ENCODE data around the gene SLC4A8. TPM values are rescaled to one million over a fixed set of nuclear protein-coding genes. Genes with fewer than 3 reads are reported as not detected.

SLC4A8 gene
- total RNA-seq, 1 donor from 2014 or later: 0.74 TPM

- no peaks in the 10 kb centered on the region for H3K36me3 ChIP-seq
- intact Hi-C loops (cut with DNase I): no loop called here
- H3K27ac ChIP-seq: no peak overlapping the region
- no peaks in the 10 kb centered on the region for H3K4me1 ChIP-seq
- H3K27me3 ChIP-seq: no peaks in the 10 kb centered on the region
- TF ChIP-seq POLR2AphosphoS5 (IDR thresholded peaks at IDR 0.05; ENCODE audit: insufficient read depth in 1 of 2, low read depth in 1 of 2) (no peak), POLR2A (IDR thresholded peaks at IDR 0.05) (no peak)
- TF ChIP-seq, protein P1, sequence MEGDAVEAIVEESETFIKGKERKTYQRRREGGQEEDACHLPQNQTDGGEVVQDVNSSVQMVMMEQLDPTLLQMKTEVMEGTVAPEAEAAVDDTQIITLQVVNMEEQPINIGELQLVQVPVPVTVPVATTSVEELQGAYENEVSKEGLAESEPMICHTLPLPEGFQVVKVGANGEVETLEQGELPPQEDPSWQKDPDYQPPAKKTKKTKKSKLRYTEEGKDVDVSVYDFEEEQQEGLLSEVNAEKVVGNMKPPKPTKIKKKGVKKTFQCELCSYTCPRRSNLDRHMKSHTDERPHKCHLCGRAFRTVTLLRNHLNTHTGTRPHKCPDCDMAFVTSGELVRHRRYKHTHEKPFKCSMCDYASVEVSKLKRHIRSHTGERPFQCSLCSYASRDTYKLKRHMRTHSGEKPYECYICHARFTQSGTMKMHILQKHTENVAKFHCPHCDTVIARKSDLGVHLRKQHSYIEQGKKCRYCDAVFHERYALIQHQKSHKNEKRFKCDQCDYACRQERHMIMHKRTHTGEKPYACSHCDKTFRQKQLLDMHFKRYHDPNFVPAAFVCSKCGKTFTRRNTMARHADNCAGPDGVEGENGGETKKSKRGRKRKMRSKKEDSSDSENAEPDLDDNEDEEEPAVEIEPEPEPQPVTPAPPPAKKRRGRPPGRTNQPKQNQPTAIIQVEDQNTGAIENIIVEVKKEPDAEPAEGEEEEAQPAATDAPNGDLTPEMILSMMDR (IDR thresholded peaks at IDR 0.05): no peak
- no peaks in the 10 kb centered on the region for H3K9me3 ChIP-seq
- DNase-seq (ENCODE audit: extremely low spot score in 2 of 2): no peak
- no peak overlapping the region for H3K4me3 ChIP-seq
Observed at GRCh38 chr12:51460519-51460918, 35.9 kb downstream of the SLC4A8 start.

GRCh38 chr12:51465491-51465890, 40.9 kb downstream of the SLC4A8 start:
- DNase-seq (ENCODE audit: extremely low spot score in 2 of 2): no peak
- TF ChIP-seq POLR2AphosphoS5 (IDR thresholded peaks at IDR 0.05; ENCODE audit: insufficient read depth in 1 of 2, low read depth in 1 of 2) (no peak), POLR2A (IDR thresholded peaks at IDR 0.05) (no peak)
- TF ChIP-seq, protein P1 (IDR thresholded peaks at IDR 0.05): no peak
- no peaks in the 10 kb centered on the region for H3K36me3 ChIP-seq
- intact Hi-C loops (cut with DNase I): no loop called here
- no peak overlapping the region for H3K4me3 ChIP-seq
- H3K4me1 ChIP-seq: no peaks in the 10 kb centered on the region
- H3K27ac ChIP-seq: no peak overlapping the region
- no peaks in the 10 kb centered on the region for H3K9me3 ChIP-seq
- H3K27me3 ChIP-seq: no peaks in the 10 kb centered on the region

DNA sequence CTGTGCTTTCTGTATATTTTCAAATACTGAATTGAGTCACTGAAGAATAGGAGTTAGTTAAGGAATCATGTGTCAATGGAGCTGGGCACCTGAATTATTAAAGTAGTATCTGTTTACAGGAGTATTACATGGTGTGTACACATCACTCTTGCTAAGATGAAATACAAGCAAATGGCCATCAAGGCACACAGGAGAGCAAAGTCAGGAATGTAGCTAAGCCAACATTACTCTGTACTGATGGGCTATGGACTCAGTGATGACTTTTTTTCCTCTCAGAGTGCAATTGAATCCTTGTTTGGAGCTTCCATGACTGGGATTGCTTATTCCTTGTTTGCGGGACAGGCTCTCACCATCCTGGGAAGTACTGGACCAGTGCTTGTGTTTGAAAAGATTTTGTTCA, 45.5 kb downstream of the SLC4A8 start:
- Histone ChIP-seq H3K9me3 (no peaks in the 10 kb centered on the region), H3K4me1 (no peaks in the 10 kb centered on the region), H3K4me3 (no peak overlapping the region), H3K36me3 (no peaks in the 10 kb centered on the region), H3K27me3 (no peaks in the 10 kb centered on the region), H3K27ac (no peak overlapping the region)
- no peak for DNase-seq (ENCODE audit: extremely low spot score in 2 of 2)
- intact Hi-C loops (cut with DNase I): no loop called here
- TF ChIP-seq, protein P1 (IDR thresholded peaks at IDR 0.05): no peak
- TF ChIP-seq POLR2AphosphoS5 (IDR thresholded peaks at IDR 0.05; ENCODE audit: insufficient read depth in 1 of 2, low read depth in 1 of 2): no peak
- TF ChIP-seq POLR2A (IDR thresholded peaks at IDR 0.05): no peak

DNA sequence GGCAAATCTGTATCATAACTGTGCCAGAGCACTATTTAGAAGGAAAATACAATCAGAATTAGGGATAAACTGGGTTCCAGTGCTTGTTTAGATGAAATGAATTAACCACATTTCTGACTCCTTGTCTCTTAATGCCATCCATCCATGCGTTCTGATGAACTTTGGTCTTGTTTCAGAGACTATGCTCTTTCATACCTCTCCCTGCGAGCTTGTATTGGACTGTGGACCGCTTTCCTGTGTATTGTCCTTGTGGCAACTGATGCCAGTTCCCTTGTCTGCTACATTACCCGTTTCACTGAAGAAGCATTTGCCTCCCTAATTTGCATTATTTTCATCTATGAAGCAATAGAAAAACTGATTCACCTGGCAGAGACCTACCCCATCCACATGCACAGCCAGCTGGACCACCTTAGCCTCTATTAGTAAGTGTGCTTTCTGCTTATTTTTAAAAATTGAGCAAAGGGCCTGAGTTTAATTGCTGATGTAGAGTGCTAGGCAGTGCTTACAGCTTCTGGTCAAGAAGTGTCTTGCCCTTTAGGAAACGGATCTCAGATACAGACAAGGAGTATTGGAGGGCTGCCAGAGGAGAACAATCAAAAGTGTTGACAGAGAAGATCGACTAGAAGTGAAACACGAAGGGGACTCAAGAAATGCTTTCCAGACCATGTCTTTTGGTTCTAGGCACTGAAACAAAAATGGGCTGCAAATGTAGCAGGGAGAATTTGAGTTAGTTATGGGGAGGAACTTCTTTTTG, 46.7 kb downstream of the SLC4A8 start:
- Histone ChIP-seq H3K9me3 (no peaks in the 10 kb centered on the region), H3K36me3 (no peaks in the 10 kb centered on the region), H3K27ac (no peak overlapping the region), H3K27me3 (no peaks in the 10 kb centered on the region), H3K4me3 (no peak overlapping the region), H3K4me1 (no peaks in the 10 kb centered on the region)
- TF ChIP-seq POLR2AphosphoS5 (IDR thresholded peaks at IDR 0.05; ENCODE audit: insufficient read depth in 1 of 2, low read depth in 1 of 2) (no peak), POLR2A (IDR thresholded peaks at IDR 0.05) (no peak)
- TF ChIP-seq, protein P1 (IDR thresholded peaks at IDR 0.05): no peak
- DNase-seq (ENCODE audit: extremely low spot score in 2 of 2): no peak
- intact Hi-C loops (cut with DNase I): no loop called here

GRCh38 chr12:51472984-51473383, 48.4 kb downstream of the SLC4A8 start:
- Histone ChIP-seq H3K4me3 (no peak overlapping the region), H3K27ac (no peak overlapping the region), H3K9me3 (no peaks in the 10 kb centered on the region), H3K4me1 (no peaks in the 10 kb centered on the region), H3K27me3 (no peaks in the 10 kb centered on the region), H3K36me3 (no peaks in the 10 kb centered on the region)
- intact Hi-C loops (cut with DNase I): no loop called here
- no peak for TF ChIP-seq POLR2AphosphoS5 (IDR thresholded peaks at IDR 0.05; ENCODE audit: insufficient read depth in 1 of 2, low read depth in 1 of 2)
- TF ChIP-seq POLR2A (IDR thresholded peaks at IDR 0.05): no peak
- TF ChIP-seq, protein P1 (IDR thresholded peaks at IDR 0.05): no peak
- no peak for DNase-seq (ENCODE audit: extremely low spot score in 2 of 2)
